Measurements from ENCODE around the gene TBC1D3I.
"Not testable (repeated sequence)": the region's sequence is repeated elsewhere in the genome, so short reads cannot be mapped to it uniquely, and the experiment has no call there.

TBC1D3I gene

DNA sequence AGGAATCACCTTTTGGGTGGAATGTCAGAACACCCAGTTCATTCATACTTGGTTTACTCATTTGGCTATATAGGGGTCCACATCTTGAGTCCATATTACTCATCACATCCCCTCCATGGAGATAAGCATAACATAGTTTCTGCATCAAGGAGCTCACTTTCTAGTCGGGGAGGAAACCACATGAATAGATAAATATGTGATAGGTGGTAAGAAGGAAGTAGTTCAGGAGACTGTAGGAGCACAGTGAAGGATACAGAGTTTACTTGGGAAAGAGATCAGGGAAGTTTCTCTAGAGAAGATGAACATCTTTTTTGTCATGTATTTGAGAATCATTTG, 57.9 kb downstream of the TBC1D3I start:
- DNase-seq (ENCODE audit: low spot score) = not testable (repeated sequence)

DNA sequence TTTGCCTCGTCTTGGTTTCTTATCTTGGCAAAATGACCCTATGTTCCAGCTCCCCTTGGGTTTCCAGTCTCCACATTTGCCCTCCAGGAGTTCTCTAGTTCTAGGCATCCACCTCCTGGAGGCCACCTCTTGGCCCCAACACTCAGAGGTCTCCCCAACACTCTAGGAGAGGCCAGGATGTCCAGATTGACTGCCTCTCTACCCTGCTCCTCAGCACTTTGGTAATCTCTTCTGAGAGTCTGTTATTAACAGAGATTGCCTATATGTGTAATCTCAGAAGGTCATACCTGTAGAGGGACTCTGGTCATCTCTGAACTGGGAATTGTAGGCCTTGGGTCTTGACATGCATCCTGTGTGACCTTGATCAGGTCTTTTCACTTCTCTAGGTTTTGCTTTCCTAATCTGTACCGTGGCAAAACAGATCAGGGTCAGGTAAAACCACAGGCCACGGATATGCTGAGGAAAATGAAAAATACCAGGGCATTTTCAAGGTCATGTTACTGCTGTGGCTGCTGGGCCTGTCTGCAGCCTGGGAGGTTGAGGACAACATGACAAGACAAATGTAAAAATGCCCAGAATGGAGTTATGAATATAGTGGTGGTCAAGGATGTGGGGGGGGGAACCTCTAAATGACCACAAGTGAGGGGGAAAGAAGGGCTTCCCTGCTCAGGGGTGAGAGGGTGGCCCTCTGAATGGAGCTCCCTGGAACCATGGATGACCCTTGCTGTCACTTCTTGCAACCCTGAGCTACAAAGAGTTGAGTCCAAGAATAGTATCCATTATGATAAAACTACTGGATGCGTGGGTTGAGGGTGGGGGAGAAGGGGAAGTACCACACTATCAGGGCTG, 58.5 kb downstream of the TBC1D3I start:
- no peak for DNase-seq (ENCODE audit: low spot score)

DNA sequence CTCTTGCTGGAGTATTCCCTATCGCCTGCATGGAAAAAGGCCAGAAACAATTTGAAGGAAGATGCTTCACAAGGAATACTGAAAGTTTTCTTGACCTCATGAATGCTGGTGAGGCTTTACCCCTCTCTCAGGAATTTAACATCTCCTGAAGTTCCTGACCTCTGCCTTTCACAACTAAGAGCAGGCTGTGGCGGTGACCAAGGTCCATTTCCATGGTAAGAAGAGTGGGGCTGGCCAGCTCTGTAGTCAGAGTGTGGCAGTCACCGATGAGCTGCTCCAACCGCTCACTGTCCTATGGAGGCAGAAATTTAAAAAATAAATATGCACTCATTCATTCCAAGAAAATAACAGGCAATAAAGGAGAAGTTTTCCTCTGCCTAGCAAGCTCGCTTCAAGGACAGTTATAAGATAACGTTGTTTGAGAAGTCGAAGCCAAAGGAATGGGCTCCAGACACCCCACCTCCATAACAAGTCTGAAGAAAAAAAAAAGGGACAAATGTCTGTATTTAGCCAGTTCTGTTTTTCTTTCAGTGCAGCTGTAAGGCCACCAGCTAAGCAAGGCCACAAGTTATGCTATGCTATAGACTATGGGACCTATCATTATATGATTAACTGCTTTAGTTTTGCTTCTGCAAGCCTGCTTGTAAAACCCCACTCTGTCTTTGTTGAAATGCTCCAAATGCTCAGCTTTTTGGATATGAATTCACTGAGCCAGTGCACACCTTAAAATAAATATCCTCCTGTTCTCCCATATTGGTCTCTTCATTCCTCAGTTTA, 59.5 kb downstream of the TBC1D3I start:
- DNase-seq (ENCODE audit: low spot score) = no peak

Measured in CD4-positive, alpha-beta T cell treated with Interleukin-6 at 100 ng/mL for 8 hours (primary cell).